ENCODE measurements around the gene CSAD. TPM values are rescaled to one million over a fixed set of nuclear protein-coding genes. Genes with fewer than 3 reads are reported as not detected.

The CSAD gene
- polyA plus RNA-seq, 1 of the 3 experiments (the other 2 are of a cell fraction): 32.2 TPM

- H4K20me1 ChIP-seq (ENCODE audit: insufficient read depth): no peaks in the 10 kb centered on the region
- peaks cover 5% of the 10 kb centered on the region; the same call in 1 of the 2 replicates for H3K79me2 ChIP-seq (ENCODE audit: insufficient read depth)
- peak overlapping the region; percentile 99 for H3K27ac ChIP-seq (ENCODE audit: low read depth in 2 of 2, low read length in 1 of 2)
- H3K27me3 ChIP-seq (ENCODE audit: insufficient read depth): no peaks in the 10 kb centered on the region
- no peaks in the 10 kb centered on the region for H3K9me2 ChIP-seq
- no peak for DNase-seq
- POLR2A ChIA-PET: no interaction called here
- H3K4me2 ChIP-seq: peak overlapping the region; percentile 80; the same call in 1 of the 2 replicates
- H3K4me1 ChIP-seq (ENCODE audit: control insufficient read depth in 1 of 2, insufficient read depth in 2 of 2, low read depth in 1 of 2, low read length in 1 of 2): peaks cover 42 to 55% of the 10 kb centered on the region in 2 experiments
- peaks cover 30% of the 10 kb centered on the region for H3F3A ChIP-seq (replicated peaks; ENCODE audit: insufficient read depth)
- H3K9ac ChIP-seq: no peak overlapping the region
- H2AFZ ChIP-seq (ENCODE audit: low read depth): no peak overlapping the region
- peaks cover 0 to 8% of the 10 kb centered on the region in 2 experiments for H3K36me3 ChIP-seq (replicated peaks in 1 of 2; ENCODE audit: control insufficient read depth in 1 of 2, insufficient read depth in 2 of 2, low read length in 1 of 2)
- H3K9me3 ChIP-seq: no peaks in the 10 kb centered on the region
- no peak for TF ChIP-seq GATA2 (CRISPR knock-in tag; IDR thresholded peaks at IDR 0.05)
- TF ChIP-seq FOXM1 (IDR thresholded peaks at IDR 0.05; ENCODE audit: low read depth): no peak
- CTCF ChIA-PET: interaction anchor here (1.0 to 1.2 kb wide), 3 partner anchors 12 to 67 kb away, joined by 3 to 4 read pairs (median 3); no protein-coding TSS in a partner anchor
- 97% methylated on average over 9 of the region's 10 CpGs for WGBS (ENCODE audit: low lambda C conversion rate)
- no peak overlapping the region for H3K4me3 ChIP-seq (ENCODE audit: low read depth in 2 of 2, low read length in 1 of 2)
Observed at GRCh38 chr12:53225635-53226424, 45.1 kb upstream of the CSAD start.

- 94% methylated on average over 10 of the region's 10 CpGs for WGBS (ENCODE audit: low lambda C conversion rate)
- POLR2A ChIA-PET: no interaction called here
- Histone ChIP-seq H3K4me1 (ENCODE audit: control insufficient read depth in 1 of 2, insufficient read depth in 2 of 2, low read depth in 1 of 2, low read length in 1 of 2) (peaks cover 41 to 51% of the 10 kb centered on the region in 2 experiments), H2AFZ (ENCODE audit: low read depth) (no peak overlapping the region), H3K4me2 (peak overlapping the region; percentile 80; the same call in 1 of the 2 replicates), H3K27me3 (ENCODE audit: insufficient read depth) (no peaks in the 10 kb centered on the region), H3K9me3 (no peaks in the 10 kb centered on the region), H3K27ac (ENCODE audit: low read depth in 2 of 2, low read length in 1 of 2) (peak overlapping the region; percentile 99), H3K36me3 (replicated peaks in 1 of 2; ENCODE audit: control insufficient read depth in 1 of 2, insufficient read depth in 2 of 2, low read length in 1 of 2) (peaks cover 0 to 8% of the 10 kb centered on the region in 2 experiments), H3K9ac (no peak overlapping the region), H4K20me1 (ENCODE audit: insufficient read depth) (no peaks in the 10 kb centered on the region), H3K4me3 (ENCODE audit: low read depth in 2 of 2, low read length in 1 of 2) (no peak overlapping the region), H3K9me2 (no peaks in the 10 kb centered on the region), H3K79me2 (ENCODE audit: insufficient read depth) (peaks cover under 1% of the 10 kb centered on the region; the same call in 1 of the 2 replicates), H3F3A (replicated peaks; ENCODE audit: insufficient read depth) (peaks cover 34% of the 10 kb centered on the region)
- no peak for DNase-seq
- CTCF ChIA-PET: interaction anchor here (0.8 to 1.1 kb wide), 4 partner anchors 12 to 27 kb away, joined by 3 to 4 read pairs (median 4); no protein-coding TSS in a partner anchor
- TF ChIP-seq PBX3 (IDR thresholded peaks at IDR 0.05) (no peak), USF1 (IDR thresholded peaks at IDR 0.05; ENCODE audit: borderline replicate concordance, low read depth) (no peak), FOXM1 (IDR thresholded peaks at IDR 0.05; ENCODE audit: low read depth) (no peak), IRF3 (IDR thresholded peaks at IDR 0.05; ENCODE audit: low read depth, low read length) (no peak), REST (IDR thresholded peaks at IDR 0.05; ENCODE audit: low read depth, low read length) (no peak), ELF1 (IDR thresholded peaks at IDR 0.05) (no peak), SIN3A (IDR thresholded peaks at IDR 0.05; ENCODE audit: borderline replicate concordance, low read depth, low read length) (no peak)
Observed at GRCh38 chr12:53224897-53225634, 44.3 kb upstream of the CSAD start.
